HG02870 (cell line): ENCODE results near the gene TMEM270.
A peak's percentile ranks its signal among the peaks of the same experiment; 100 is the strongest.
"Not testable (repeated sequence)": the region's sequence is repeated elsewhere in the genome, so short reads cannot be mapped to it uniquely, and the experiment has no call there.

Experiments
- ATAC-seq: cut with Tn5 transposase; IDR thresholded peaks from one replicate; pipeline ENCODE4 v1.9.1; 2021; ENCODE audit warnings: mild to moderate bottlenecking, moderate library complexity; ENCODE audit not compliant: unreplicated experiment

Gene TMEM270

GRCh38 chr7:73831834-73832651, 28.9 kb upstream of the TMEM270 start:
- ATAC-seq, result no peak

GRCh38 chr7:73832806-73833205, 28.2 kb upstream of the TMEM270 start:
- ATAC-seq, result no peak

GRCh38 chr7:73833251-73833919, 27.6 kb upstream of the TMEM270 start:
- no peak for ATAC-seq

GRCh38 chr7:73834626-73835191, 26.2 kb upstream of the TMEM270 start:
- ATAC-seq, result no peak

- ATAC-seq, result not testable (repeated sequence)
Measured at GRCh38 chr7:73837167-73837566, 23.8 kb upstream of the TMEM270 start.

GRCh38 chr7:73838642-73839041, 22.3 kb upstream of the TMEM270 start:
- no peak for ATAC-seq

GRCh38 chr7:73839290-73839689, 21.7 kb upstream of the TMEM270 start:
- no peak for ATAC-seq

GRCh38 chr7:73839743-73840714, 20.9 kb upstream of the TMEM270 start:
- ATAC-seq, result no peak

- no peak for ATAC-seq
Measured at GRCh38 chr7:73840715-73841379, 20.1 kb upstream of the TMEM270 start.

- ATAC-seq, result no peak
Measured at GRCh38 chr7:73841689-73842066, 19.3 kb upstream of the TMEM270 start.

- peak; percentile 95 for ATAC-seq
Measured at GRCh38 chr7:73842067-73842976, 18.6 kb upstream of the TMEM270 start, which contains the start of gene METTL27. Gene METTL27, minus strand, starts transcription at chr7:73842516. Its CDS starts 376 bp downstream, at chr7:73842140.

- no peak for ATAC-seq
Measured at GRCh38 chr7:73844131-73844547, 16.8 kb upstream of the TMEM270 start.

- ATAC-seq, result no peak
Measured at GRCh38 chr7:73844848-73845460, 16.0 kb upstream of the TMEM270 start.

GRCh38 chr7:73845701-73846195, 15.2 kb upstream of the TMEM270 start:
- ATAC-seq, result not testable (repeated sequence)

- ATAC-seq, result no peak
Measured at GRCh38 chr7:73847941-73848723, 12.8 kb upstream of the TMEM270 start.

GRCh38 chr7:73850781-73851207, 10.2 kb upstream of the TMEM270 start:
- ATAC-seq, result no peak
